DOHH2 (cell line): ENCODE data around the gene M6PR.

Experiments
- H3F3A ChIP-seq: fragments of 200-600 bp; sonication (generic), shearing (Covaris generic); 2 replicates; pipeline ENCODE4 v1.6.0; 2016; ENCODE audit warnings: antibody characterized with exemption, mild to moderate bottlenecking; ENCODE audit not compliant: control insufficient read depth, insufficient read depth
- H3K27ac ChIP-seq: fragments of 200-600 bp; sonication (generic); 2 replicates; pipeline ENCODE4 v1.5.1; 2014; ENCODE audit warnings: low read depth, mild to moderate bottlenecking, low read length, moderate library complexity
- H3K27me3 ChIP-seq: fragments of 200-600 bp; sonication (generic); 2 replicates; pipeline ENCODE4 v1.6.1; 2014; ENCODE audit warnings: mild to moderate bottlenecking, low read length, mixed read lengths; ENCODE audit not compliant: control insufficient read depth
- H3K36me3 ChIP-seq: fragments of 200-600 bp; sonication (generic); 2 replicates; pipeline ENCODE4 v1.6.1; 2014; ENCODE audit warnings: mild to moderate bottlenecking, low read length, moderate library complexity, mixed read lengths; ENCODE audit not compliant: control insufficient read depth
- H3K4me1 ChIP-seq: fragments of 200-600 bp; sonication (generic); 2 replicates; pipeline ENCODE4 v1.6.1; 2014; ENCODE audit warnings: mild to moderate bottlenecking, low read length, mixed read lengths; ENCODE audit not compliant: control insufficient read depth
- H3K4me2 ChIP-seq: fragments of 200-600 bp; sonication (generic); 2 replicates; pipeline ENCODE4 v1.6.0; 2014; ENCODE audit warnings: mild to moderate bottlenecking, low read length, moderate library complexity
- H3K4me3 ChIP-seq: fragments of 200-600 bp; sonication (generic); 2 replicates; pipeline ENCODE4 v1.5.1; 2014; ENCODE audit warnings: mild to moderate bottlenecking, low read length, mixed read lengths
- H3K79me2 ChIP-seq: fragments of 200-600 bp; sonication (generic); 2 replicates; pipeline ENCODE4 v1.6.1; 2014; ENCODE audit warnings: mild to moderate bottlenecking, low read length, mixed read lengths; ENCODE audit not compliant: control insufficient read depth
- H3K9me2 ChIP-seq: fragments of 200-600 bp; sonication (generic); replicated peaks from 2 replicates; pipeline ENCODE4 v1.6.1; 2014; ENCODE audit warnings: mild to moderate bottlenecking, low read length, mixed read lengths; ENCODE audit not compliant: control insufficient read depth
- H3K9me3 ChIP-seq: fragments of 200-600 bp; sonication (generic); 2 replicates; pipeline ENCODE4 v1.6.1; 2014; ENCODE audit warnings: antibody characterized with exemption, low read length, mixed read lengths; ENCODE audit not compliant: control insufficient read depth, insufficient read depth
- H4K20me1 ChIP-seq: fragments of 200-600 bp; sonication (generic); 2 replicates; pipeline ENCODE4 v1.6.0; 2014; ENCODE audit warnings: low read depth, mild to moderate bottlenecking, antibody characterized with exemption, low read length, moderate library complexity; ENCODE audit not compliant: control insufficient read depth, insufficient read depth
- EZH2phosphoT487 ChIP-seq: fragments of 200-600 bp; sonication (generic); IDR thresholded peaks from 2 replicates; pipeline ENCODE4 v1.6.1; 2017; ENCODE audit warnings: borderline replicate concordance, mild to moderate bottlenecking, antibody characterized with exemption, low read length, moderate library complexity, mixed read lengths
- TF ChIP-seq, protein P1 (sequence below): fragments of 200-600 bp; sonication (generic); IDR thresholded peaks from one replicate; pipeline ENCODE4 v1.5.1; 2014; ENCODE audit warnings: antibody characterized with exemption, mild to moderate bottlenecking, low read depth, low read length; ENCODE audit not compliant: poor library complexity, severe bottlenecking

The M6PR gene

DNA sequence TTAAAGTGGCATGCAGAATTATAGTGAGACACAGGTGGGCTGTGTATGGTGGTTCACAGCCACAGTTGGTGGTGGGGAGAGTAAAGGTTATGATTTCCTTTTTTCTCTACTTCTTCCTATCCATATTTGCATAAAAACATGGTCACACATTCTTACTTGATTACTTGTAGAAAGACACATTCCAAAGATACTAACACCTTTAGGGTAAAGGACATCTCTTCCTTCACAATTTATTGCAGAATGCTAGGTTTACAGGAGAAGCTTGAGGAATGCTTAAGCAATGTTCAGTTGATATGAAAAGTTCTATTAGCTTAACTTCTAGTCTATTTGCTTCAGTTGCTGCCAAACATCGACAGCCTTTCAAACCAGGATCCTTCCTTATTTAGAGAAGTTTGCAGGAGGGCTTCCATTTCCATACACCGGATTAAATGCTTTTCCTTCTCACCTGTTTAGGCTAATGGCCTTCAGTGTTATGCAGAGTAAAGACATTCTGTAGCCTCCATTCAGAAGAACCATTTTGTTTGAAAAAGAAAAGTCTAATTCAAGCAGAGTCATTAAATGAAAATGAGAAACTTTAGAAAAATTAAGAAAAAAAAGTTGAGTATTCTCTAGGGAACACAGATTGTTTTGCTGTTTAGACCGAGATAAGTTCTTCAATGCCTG lies 37.7 kb downstream of the M6PR start:
- H3F3A ChIP-seq, result peaks cover 22% of the 10 kb centered on the region
- H4K20me1 ChIP-seq, result no peaks in the 10 kb centered on the region
- no peaks in the 10 kb centered on the region for H3K36me3 ChIP-seq
- H3K9me2 ChIP-seq, result no peaks in the 10 kb centered on the region
- H3K27ac ChIP-seq, result no peak overlapping the region
- peaks cover 20% of the 10 kb centered on the region for H3K79me2 ChIP-seq
- H3K4me3 ChIP-seq, result peak overlapping the region; percentile 24
- TF ChIP-seq EZH2phosphoT487, result no peak
- TF ChIP-seq, protein P1, sequence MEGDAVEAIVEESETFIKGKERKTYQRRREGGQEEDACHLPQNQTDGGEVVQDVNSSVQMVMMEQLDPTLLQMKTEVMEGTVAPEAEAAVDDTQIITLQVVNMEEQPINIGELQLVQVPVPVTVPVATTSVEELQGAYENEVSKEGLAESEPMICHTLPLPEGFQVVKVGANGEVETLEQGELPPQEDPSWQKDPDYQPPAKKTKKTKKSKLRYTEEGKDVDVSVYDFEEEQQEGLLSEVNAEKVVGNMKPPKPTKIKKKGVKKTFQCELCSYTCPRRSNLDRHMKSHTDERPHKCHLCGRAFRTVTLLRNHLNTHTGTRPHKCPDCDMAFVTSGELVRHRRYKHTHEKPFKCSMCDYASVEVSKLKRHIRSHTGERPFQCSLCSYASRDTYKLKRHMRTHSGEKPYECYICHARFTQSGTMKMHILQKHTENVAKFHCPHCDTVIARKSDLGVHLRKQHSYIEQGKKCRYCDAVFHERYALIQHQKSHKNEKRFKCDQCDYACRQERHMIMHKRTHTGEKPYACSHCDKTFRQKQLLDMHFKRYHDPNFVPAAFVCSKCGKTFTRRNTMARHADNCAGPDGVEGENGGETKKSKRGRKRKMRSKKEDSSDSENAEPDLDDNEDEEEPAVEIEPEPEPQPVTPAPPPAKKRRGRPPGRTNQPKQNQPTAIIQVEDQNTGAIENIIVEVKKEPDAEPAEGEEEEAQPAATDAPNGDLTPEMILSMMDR, result no peak
- peaks cover 59% of the 10 kb centered on the region for H3K4me1 ChIP-seq
- peak overlapping the region; percentile 43 for H3K4me2 ChIP-seq
- no peaks in the 10 kb centered on the region for H3K9me3 ChIP-seq
- no peaks in the 10 kb centered on the region for H3K27me3 ChIP-seq

DNA sequence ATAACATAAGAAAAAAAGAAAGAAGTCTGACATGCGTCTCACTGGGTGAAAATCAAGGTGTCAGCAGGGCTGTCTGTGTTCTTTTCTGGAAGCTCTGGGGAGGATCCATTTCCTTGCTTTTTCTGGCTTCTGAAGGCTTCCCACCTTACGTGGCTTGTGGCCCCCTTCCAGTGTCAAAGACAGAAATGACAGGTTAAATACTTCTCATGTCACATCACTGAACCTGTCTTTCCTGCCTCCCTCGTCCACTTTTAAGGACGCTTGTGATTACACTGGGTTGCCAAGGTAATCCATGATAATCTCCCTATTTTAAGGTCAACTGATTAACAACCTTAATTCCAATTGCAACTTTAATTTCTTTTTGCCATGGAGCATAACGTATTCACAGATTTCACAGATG lies 39.7 kb downstream of the M6PR start:
- H3K27me3 ChIP-seq, result no peaks in the 10 kb centered on the region
- H3K4me3 ChIP-seq, result no peak overlapping the region
- H3K9me2 ChIP-seq, result no peaks in the 10 kb centered on the region
- H3F3A ChIP-seq, result peaks cover 22% of the 10 kb centered on the region
- peaks cover 53% of the 10 kb centered on the region for H3K4me1 ChIP-seq
- H3K9me3 ChIP-seq, result no peaks in the 10 kb centered on the region
- peaks cover under 1% of the 10 kb centered on the region for H3K79me2 ChIP-seq
- no peaks in the 10 kb centered on the region for H3K36me3 ChIP-seq
- no peaks in the 10 kb centered on the region for H4K20me1 ChIP-seq
- TF ChIP-seq, protein P1, result no peak
- no peak for TF ChIP-seq EZH2phosphoT487
- H3K4me2 ChIP-seq, result no peak overlapping the region
- H3K27ac ChIP-seq, result no peak overlapping the region

DNA sequence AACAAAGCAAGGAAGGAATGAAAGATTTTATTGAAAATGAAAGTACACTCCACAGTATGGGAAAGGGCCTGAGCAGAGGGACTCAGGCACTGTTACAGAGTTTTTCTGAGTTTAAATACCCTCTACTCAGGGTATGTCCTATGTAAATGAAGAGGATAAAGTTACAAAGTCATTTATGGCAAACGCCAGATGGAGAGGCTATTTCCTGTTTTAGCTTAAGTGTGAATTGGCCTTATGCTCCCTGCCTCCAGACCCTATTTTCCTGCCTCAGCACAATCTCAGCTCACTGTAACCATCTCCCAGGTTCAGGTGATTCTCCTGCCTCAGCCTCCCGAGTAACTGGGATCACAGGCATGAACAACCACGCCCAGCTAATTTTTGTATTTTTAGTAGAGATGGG lies 41.9 kb downstream of the M6PR start:
- H3K4me3 ChIP-seq, result no peak overlapping the region
- peaks cover 7% of the 10 kb centered on the region; the same call in 1 of the 2 replicates for H3F3A ChIP-seq
- H3K79me2 ChIP-seq, result no peaks in the 10 kb centered on the region
- H3K27ac ChIP-seq, result no peak overlapping the region
- H3K9me3 ChIP-seq, result no peaks in the 10 kb centered on the region
- H3K27me3 ChIP-seq, result no peaks in the 10 kb centered on the region
- H4K20me1 ChIP-seq, result no peaks in the 10 kb centered on the region
- H3K4me2 ChIP-seq, result 0 out of 2 replicates have a peak overlapping the region, but pooled peaks have one; percentile 6
- TF ChIP-seq, protein P1, result no peak
- TF ChIP-seq EZH2phosphoT487, result no peak
- peaks cover 51% of the 10 kb centered on the region for H3K4me1 ChIP-seq
- no peaks in the 10 kb centered on the region for H3K9me2 ChIP-seq
- no peaks in the 10 kb centered on the region for H3K36me3 ChIP-seq
